ENCODE data around the gene PEAK1. TPM values are rescaled to one million over a fixed set of nuclear protein-coding genes. Genes with fewer than 3 reads are reported as not detected.

PEAK1 gene
- total RNA-seq, 4 donors from 2014 or later = 14.5 to 31.1 (median 25.9) TPM

DNA sequence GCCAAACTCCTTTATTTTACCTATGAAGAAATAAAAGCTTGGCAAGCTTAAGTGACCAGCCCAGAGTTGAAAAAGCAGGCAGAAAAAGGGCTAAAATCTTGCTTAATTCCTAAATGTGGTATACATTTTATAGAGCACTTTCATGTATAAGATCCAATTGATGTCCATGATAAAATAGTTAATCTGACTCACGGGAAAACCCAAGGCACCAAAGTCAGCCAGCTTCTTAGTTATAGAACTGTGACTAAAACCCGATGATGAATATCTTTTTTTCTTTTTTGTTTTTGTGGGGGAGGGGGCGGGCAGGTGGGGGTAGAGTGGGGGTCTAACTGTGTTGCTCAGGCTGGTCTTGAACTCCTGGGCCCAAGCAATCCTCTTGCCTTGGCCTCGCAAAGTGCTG is 71.4 kb downstream of the PEAK1 start:
- H3K4me1 ChIP-seq = peaks cover 2% of the 10 kb centered on the region
- H3K9me3 ChIP-seq = no peaks in the 10 kb centered on the region
- no peaks in the 10 kb centered on the region for H3K36me3 ChIP-seq
- TF ChIP-seq POLR2A (IDR thresholded peaks at IDR 0.05) = no peak
- WGBS = 93% methylated on average over 4 of the region's 4 CpGs
- no peak overlapping the region for H3K4me3 ChIP-seq
- no peak overlapping the region for H3K27ac ChIP-seq
- no peak for DNase-seq (ENCODE audit: low spot score in 2 of 2)
- no peaks in the 10 kb centered on the region for H3K27me3 ChIP-seq

DNA sequence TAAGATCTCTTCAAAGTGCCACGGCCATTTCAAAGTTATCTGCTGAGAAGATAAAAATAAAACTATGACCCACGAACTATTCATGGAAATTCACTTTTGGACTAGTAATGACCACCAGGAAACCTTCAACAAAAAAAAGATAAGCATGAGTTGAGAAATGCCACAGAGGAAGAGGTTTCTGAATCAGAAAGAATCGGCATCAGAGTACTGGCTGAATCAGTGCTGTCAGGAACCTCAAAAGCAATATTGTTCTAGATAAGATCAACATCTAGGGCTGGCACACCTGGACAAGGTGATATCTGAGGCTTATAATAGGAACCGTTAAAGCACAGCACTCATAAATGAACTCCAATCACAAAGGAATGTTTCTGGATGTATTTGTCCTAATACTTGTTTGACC is 72.7 kb downstream of the PEAK1 start:
- no peaks in the 10 kb centered on the region for H3K4me1 ChIP-seq
- no peaks in the 10 kb centered on the region for H3K9me3 ChIP-seq
- H3K4me3 ChIP-seq = no peak overlapping the region
- WGBS = 56% methylated on average over 4 of the region's 4 CpGs
- DNase-seq (ENCODE audit: low spot score in 2 of 2) = no peak
- no peak overlapping the region for H3K27ac ChIP-seq
- H3K27me3 ChIP-seq = no peaks in the 10 kb centered on the region
- TF ChIP-seq POLR2AphosphoS5 (IDR thresholded peaks at IDR 0.05) = no peak
- TF ChIP-seq, protein P1, sequence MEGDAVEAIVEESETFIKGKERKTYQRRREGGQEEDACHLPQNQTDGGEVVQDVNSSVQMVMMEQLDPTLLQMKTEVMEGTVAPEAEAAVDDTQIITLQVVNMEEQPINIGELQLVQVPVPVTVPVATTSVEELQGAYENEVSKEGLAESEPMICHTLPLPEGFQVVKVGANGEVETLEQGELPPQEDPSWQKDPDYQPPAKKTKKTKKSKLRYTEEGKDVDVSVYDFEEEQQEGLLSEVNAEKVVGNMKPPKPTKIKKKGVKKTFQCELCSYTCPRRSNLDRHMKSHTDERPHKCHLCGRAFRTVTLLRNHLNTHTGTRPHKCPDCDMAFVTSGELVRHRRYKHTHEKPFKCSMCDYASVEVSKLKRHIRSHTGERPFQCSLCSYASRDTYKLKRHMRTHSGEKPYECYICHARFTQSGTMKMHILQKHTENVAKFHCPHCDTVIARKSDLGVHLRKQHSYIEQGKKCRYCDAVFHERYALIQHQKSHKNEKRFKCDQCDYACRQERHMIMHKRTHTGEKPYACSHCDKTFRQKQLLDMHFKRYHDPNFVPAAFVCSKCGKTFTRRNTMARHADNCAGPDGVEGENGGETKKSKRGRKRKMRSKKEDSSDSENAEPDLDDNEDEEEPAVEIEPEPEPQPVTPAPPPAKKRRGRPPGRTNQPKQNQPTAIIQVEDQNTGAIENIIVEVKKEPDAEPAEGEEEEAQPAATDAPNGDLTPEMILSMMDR (IDR thresholded peaks at IDR 0.05) = no peak
- TF ChIP-seq EP300 (IDR thresholded peaks at IDR 0.05) = no peak
- no peak for TF ChIP-seq POLR2A (IDR thresholded peaks at IDR 0.05)
- H3K36me3 ChIP-seq = no peaks in the 10 kb centered on the region

DNA sequence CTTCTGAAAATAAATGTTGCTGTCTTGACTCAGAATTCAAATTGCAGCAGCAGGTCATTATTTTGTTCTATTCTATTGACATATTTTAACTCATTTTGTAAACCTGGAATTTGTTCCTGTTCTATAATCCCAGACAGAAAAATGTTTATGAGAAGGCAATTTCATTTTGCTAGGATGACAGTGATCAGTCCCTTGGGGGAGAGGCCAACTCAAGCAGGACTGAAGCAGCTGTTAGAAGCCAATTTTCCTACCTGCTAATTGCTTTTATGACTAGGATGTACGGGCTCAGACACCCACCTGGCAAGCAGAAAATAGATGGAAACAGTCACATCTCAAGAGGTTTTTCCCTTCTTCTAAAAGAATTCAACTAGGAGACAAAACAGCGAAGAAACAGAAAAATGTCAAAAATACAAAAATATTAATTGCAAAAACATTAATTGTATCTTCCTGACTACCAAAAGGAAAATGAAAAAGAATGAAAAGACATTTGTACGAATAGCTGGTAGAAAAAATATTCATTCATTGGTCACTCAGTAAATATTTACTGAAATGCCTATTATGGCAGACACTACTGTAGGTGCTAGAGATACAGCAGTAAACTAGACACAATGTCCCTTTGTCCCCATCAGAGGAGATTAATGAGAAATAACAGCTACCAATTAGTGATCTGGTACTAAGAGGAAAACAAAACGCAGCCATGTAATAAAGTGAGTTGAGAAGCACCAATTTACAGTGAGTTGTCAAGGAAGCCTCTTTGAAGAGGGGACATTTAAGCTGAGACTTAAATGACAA is 73.5 kb downstream of the PEAK1 start:
- H3K9me3 ChIP-seq = no peaks in the 10 kb centered on the region
- no peak overlapping the region for H3K4me3 ChIP-seq
- H3K27ac ChIP-seq = no peak overlapping the region
- H3K36me3 ChIP-seq = no peaks in the 10 kb centered on the region
- H3K27me3 ChIP-seq = no peaks in the 10 kb centered on the region
- no peaks in the 10 kb centered on the region for H3K4me1 ChIP-seq
- DNase-seq (ENCODE audit: low spot score in 2 of 2) = no peak
- TF ChIP-seq, protein P1 (IDR thresholded peaks at IDR 0.05) = no peak
- TF ChIP-seq POLR2AphosphoS5 (IDR thresholded peaks at IDR 0.05) = no peak
- TF ChIP-seq EP300 (IDR thresholded peaks at IDR 0.05) = no peak
- 89% methylated on average over 4 of the region's 4 CpGs for WGBS

DNA sequence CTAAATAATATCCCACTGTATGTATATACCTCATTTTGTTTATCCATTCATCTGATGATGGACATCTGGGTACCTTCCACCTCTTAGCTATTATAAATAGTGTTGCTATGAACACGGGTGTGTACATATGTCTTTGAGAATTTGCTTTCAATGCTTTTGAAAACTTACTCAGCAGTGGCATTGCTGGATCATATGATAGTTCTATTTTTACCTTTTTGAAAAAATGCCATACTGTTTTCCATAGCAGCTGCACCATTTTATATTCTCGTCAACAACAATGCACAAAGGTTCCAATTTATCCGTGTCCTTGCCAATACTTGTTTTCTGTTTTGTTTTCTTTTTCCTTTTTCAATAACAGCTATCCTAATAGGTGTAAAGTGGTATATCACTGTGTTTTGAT is 77.1 kb downstream of the PEAK1 start:
- H3K27ac ChIP-seq = no peak overlapping the region
- no peak overlapping the region for H3K4me3 ChIP-seq
- no peak for DNase-seq (ENCODE audit: low spot score in 2 of 2)
- WGBS = 41% methylated on average over 3 of the region's 3 CpGs
- no peak for TF ChIP-seq POLR2AphosphoS5 (IDR thresholded peaks at IDR 0.05)
- TF ChIP-seq, protein P1 (IDR thresholded peaks at IDR 0.05) = no peak
- TF ChIP-seq POLR2A (IDR thresholded peaks at IDR 0.05) = no peak
- TF ChIP-seq EP300 (IDR thresholded peaks at IDR 0.05) = no peak
- no peaks in the 10 kb centered on the region for H3K9me3 ChIP-seq
- H3K4me1 ChIP-seq = no peaks in the 10 kb centered on the region
- no peaks in the 10 kb centered on the region for H3K27me3 ChIP-seq
- no peaks in the 10 kb centered on the region for H3K36me3 ChIP-seq

DNA sequence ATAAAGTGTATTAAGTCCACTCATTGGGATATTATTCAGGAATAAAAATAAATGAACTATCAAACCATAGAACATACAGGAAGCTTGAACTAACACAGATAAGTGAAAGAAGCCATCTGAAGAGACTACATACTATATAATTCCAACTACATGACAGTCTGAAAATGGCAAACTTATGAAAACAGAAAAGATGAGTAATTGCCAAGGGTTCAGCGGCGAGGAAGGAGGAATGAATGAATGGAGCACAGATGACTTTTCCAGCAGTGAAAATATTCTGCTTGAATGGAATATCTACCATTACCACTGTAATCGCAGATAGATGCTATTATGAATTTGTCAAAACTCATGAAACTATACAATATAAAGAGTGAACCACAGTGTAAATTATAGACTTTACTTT is 79.7 kb downstream of the PEAK1 start:
- H3K27ac ChIP-seq = no peak overlapping the region
- H3K4me3 ChIP-seq = no peak overlapping the region
- TF ChIP-seq POLR2AphosphoS5 (IDR thresholded peaks at IDR 0.05) (no peak), POLR2A (IDR thresholded peaks at IDR 0.05) (no peak), EP300 (IDR thresholded peaks at IDR 0.05) (no peak)
- TF ChIP-seq, protein P1 (IDR thresholded peaks at IDR 0.05) = no peak
- H3K9me3 ChIP-seq = no peaks in the 10 kb centered on the region
- 92% methylated on average over 3 of the region's 3 CpGs for WGBS
- DNase-seq (ENCODE audit: low spot score in 2 of 2) = no peak
- H3K27me3 ChIP-seq = no peaks in the 10 kb centered on the region
- H3K4me1 ChIP-seq = peaks cover 2% of the 10 kb centered on the region
- H3K36me3 ChIP-seq = no peaks in the 10 kb centered on the region

All from suprapubic skin (tissue), 4 donors.